Aorta (tissue), 5 donors: ENCODE measurements around the gene SAFB. TPM values are rescaled to one million over a fixed set of nuclear protein-coding genes. Genes with fewer than 3 reads are reported as not detected.

Experiments
- ATAC-seq: fragments of 200-7000 bp; cut with Tn5 transposase; one replicate; pipeline ENCODE4 v1.9.1; 2022; ENCODE audit warnings: moderate library complexity; ENCODE audit not compliant: low FRiP score
- DNase-seq, 2 donors: peaks; one replicate each; pipeline ENCODE4 v3.0.0-alpha.2; 2020
- H3K27ac ChIP-seq, 2 donors: one replicate each; pipeline ENCODE4 v1.5.1; 2013; ENCODE audit warnings: low read length in 2 of 2, mild to moderate bottlenecking in 2 of 2, moderate library complexity in 2 of 2, control low read depth in 1 of 2, inconsistent platforms in 1 of 2, low read depth in 1 of 2
- H3K27me3 ChIP-seq, 2 donors: one replicate each; pipeline ENCODE4 v1.6.1; 2013; ENCODE audit warnings: control low read depth in 1 of 2, low read length in 1 of 2, mild to moderate bottlenecking in 1 of 2, moderate library complexity in 1 of 2; ENCODE audit not compliant: insufficient read depth in 2 of 2, control insufficient read depth in 1 of 2
- H3K36me3 ChIP-seq, 2 donors: one replicate each; pipeline ENCODE4 v1.6.1; 2013; ENCODE audit warnings: control low read depth in 1 of 2, low read length in 1 of 2, mild to moderate bottlenecking in 1 of 2; ENCODE audit not compliant: insufficient read depth in 2 of 2, control insufficient read depth in 1 of 2
- H3K4me1 ChIP-seq, 2 donors: one replicate each; pipeline ENCODE4 v1.6.1; 2013; ENCODE audit warnings: low read length in 2 of 2, control low read depth in 1 of 2, mild to moderate bottlenecking in 1 of 2, moderate library complexity in 1 of 2; ENCODE audit not compliant: insufficient read depth in 2 of 2, control insufficient read depth in 1 of 2
- H3K4me3 ChIP-seq, 2 donors: one replicate each; pipeline ENCODE4 v1.5.1; 2013; ENCODE audit warnings: low read length in 2 of 2, control low read depth in 1 of 2, mild to moderate bottlenecking in 1 of 2
- H3K9me3 ChIP-seq: one replicate; pipeline ENCODE4 v1.6.1; 2013; ENCODE audit warnings: mild to moderate bottlenecking, low read length; ENCODE audit not compliant: control insufficient read depth
- WGBS, 2 donors: extraction: QIAGEN DNeasy Blood & Tissue Kit; methylation state at CpG; one replicate each; pipeline ENCODE4 v1.1.7; 2013; 5-methylcytosine and 5-hydroxymethylcytosine counted together
- intact Hi-C, 2 donors: fragments of 100-400 bp; cut with DNase I; formaldehyde crosslinking; loops; one replicate each; pipeline versions ENCODE4 v1.14.2 to v1.15.0; 2022
- polyA plus RNA-seq, 2 donors: library from polyadenylated mRNA; stranded (reverse); fragments of 200-250 nt; gene quantifications; one replicate each; pipeline ENCODE4 v1.2.3, GENCODE V29; 2013
- total RNA-seq, 2 donors: library from RNA; stranded (reverse); fragmentation: NEBNext Ultra II Directional; extraction: Animal tissue kit (Norgen Biotek cat#: 25700); gene quantifications; one replicate each; pipeline ENCODE4 v1.2.1, GENCODE V29; 2021
- donor health status: healthy with polysubstance abuse.
- donor health status: Bipolar disorder and iron deficiency.
- donor health status: DM: no; HTN: no; CAD: no.
- donor health status: DM: no; HTN: no; CAD: no.
- donor health status: DM: yes; HTN: yes; CAD: no.

The SAFB gene
- total and polyA plus RNA-seq, 4 donors = 32.7 to 100 (median 75.8) TPM

- Histone ChIP-seq H3K27me3 (no peaks in the 10 kb centered on the region), H3K4me3 (no peak overlapping the region), H3K36me3 (peaks cover 4 to 10% of the 10 kb centered on the region in 2 donors), H3K27ac (no peak overlapping the region), H3K9me3 (no peaks in the 10 kb centered on the region), H3K4me1 (no peaks in the 10 kb centered on the region)
- ATAC-seq = no peak
- DNase-seq = peak in 1 of 2 donors; percentile 24
- WGBS, 2 donors = 80 to 83% methylated on average over 11 of the region's 11 CpGs
- intact Hi-C loops = no loop called here
These were observed 46.3 kb downstream of the SAFB start for GRCh38 chr19:5669212-5669611.

GRCh38 chr19:5671600-5671999 is 48.7 kb downstream of the SAFB start:
- WGBS, 2 donors = 89 to 92% methylated on average over 7 of the region's 7 CpGs
- peaks cover 0 to 8% of the 10 kb centered on the region in 2 donors for H3K36me3 ChIP-seq
- intact Hi-C loops = no loop called here
- no peak overlapping the region for H3K4me3 ChIP-seq
- DNase-seq (no peak), ATAC-seq (no peak)
- H3K9me3 ChIP-seq = no peaks in the 10 kb centered on the region
- no peaks in the 10 kb centered on the region for H3K27me3 ChIP-seq
- H3K4me1 ChIP-seq = no peaks in the 10 kb centered on the region
- H3K27ac ChIP-seq = no peak overlapping the region

- Histone ChIP-seq H3K27me3 (no peaks in the 10 kb centered on the region), H3K36me3 (peaks cover 0 to 3% of the 10 kb centered on the region in 2 donors), H3K4me1 (no peaks in the 10 kb centered on the region), H3K4me3 (no peak overlapping the region), H3K27ac (no peak overlapping the region), H3K9me3 (no peaks in the 10 kb centered on the region)
- ATAC-seq = no peak
- DNase-seq = no peak
- intact Hi-C loops = no loop called here
- 80 to 83% methylated on average over 13 of the region's 13 CpGs for WGBS, 2 donors
These were observed 50.0 kb downstream of the SAFB start for GRCh38 chr19:5672708-5673459.

- H3K9me3 ChIP-seq = no peaks in the 10 kb centered on the region
- no peaks in the 10 kb centered on the region for H3K4me1 ChIP-seq
- H3K27ac ChIP-seq = no peak overlapping the region
- no peak overlapping the region for H3K4me3 ChIP-seq
- DNase-seq = no peak
- intact Hi-C loops = no loop called here
- H3K27me3 ChIP-seq = no peaks in the 10 kb centered on the region
- peaks cover 0 to 3% of the 10 kb centered on the region in 2 donors for H3K36me3 ChIP-seq
- ATAC-seq = no peak
- 100% methylated on average over 1 of the region's 1 CpG for WGBS, 2 donors
These were observed 50.9 kb downstream of the SAFB start for GRCh38 chr19:5673752-5674151.

- Histone ChIP-seq H3K4me3 (no peak overlapping the region), H3K36me3 (no peaks in the 10 kb centered on the region)
- WGBS, 2 donors = 83 to 89% methylated on average over 5 of the region's 5 CpGs
These were observed 51.8 kb downstream of the SAFB start for GRCh38 chr19:5674714-5675113.

GRCh38 chr19:5676105-5676771 is 53.4 kb downstream of the SAFB start:
- 76 to 83% methylated on average over 15 to 17 of the region's 17 CpGs for WGBS, 2 donors
- no peak for DNase-seq
- intact Hi-C loops = no loop called here
- Histone ChIP-seq H3K27me3 (no peaks in the 10 kb centered on the region), H3K36me3 (no peaks in the 10 kb centered on the region), H3K27ac (no peak overlapping the region), H3K9me3 (no peaks in the 10 kb centered on the region), H3K4me3 (no peak overlapping the region), H3K4me1 (no peaks in the 10 kb centered on the region)
- no peak for ATAC-seq

More at GRCh38 chr19:5674714-5675113, 51.8 kb downstream of the SAFB start:
- intact Hi-C loops = no loop called here
- ATAC-seq (no peak), DNase-seq (no peak)
- H3K27ac ChIP-seq = no peak overlapping the region
- no peaks in the 10 kb centered on the region for H3K27me3 ChIP-seq
- H3K4me1 ChIP-seq = no peaks in the 10 kb centered on the region
- no peaks in the 10 kb centered on the region for H3K9me3 ChIP-seq

- no peak overlapping the region for H3K27ac ChIP-seq
- no peaks in the 10 kb centered on the region for H3K27me3 ChIP-seq
- ATAC-seq = no peak
- H3K36me3 ChIP-seq = no peaks in the 10 kb centered on the region
- H3K4me3 ChIP-seq = no peak overlapping the region
- DNase-seq = no peak
- intact Hi-C loops = no loop called here
- H3K4me1 ChIP-seq = no peaks in the 10 kb centered on the region
- 74 to 77% methylated on average over 13 of the region's 13 CpGs for WGBS, 2 donors
- H3K9me3 ChIP-seq = no peaks in the 10 kb centered on the region
These were observed 53.9 kb downstream of the SAFB start for GRCh38 chr19:5676772-5677105.

GRCh38 chr19:5677136-5677535 is 54.3 kb downstream of the SAFB start:
- ATAC-seq (no peak), DNase-seq (no peak)
- Histone ChIP-seq H3K36me3 (no peaks in the 10 kb centered on the region), H3K27me3 (no peaks in the 10 kb centered on the region), H3K4me3 (no peak overlapping the region), H3K27ac (no peak overlapping the region), H3K9me3 (no peaks in the 10 kb centered on the region), H3K4me1 (no peaks in the 10 kb centered on the region)
- WGBS, 2 donors = 89 to 94% methylated on average over 10 of the region's 10 CpGs
- intact Hi-C loops = no loop called here

GRCh38 chr19:5677580-5677979 is 54.7 kb downstream of the SAFB start:
- no peak overlapping the region for H3K4me3 ChIP-seq
- DNase-seq (no peak), ATAC-seq (no peak)
- no peaks in the 10 kb centered on the region for H3K4me1 ChIP-seq
- no peaks in the 10 kb centered on the region for H3K9me3 ChIP-seq
- WGBS, 2 donors = 86 to 87% methylated on average over 9 of the region's 9 CpGs
- no peaks in the 10 kb centered on the region for H3K27me3 ChIP-seq
- H3K36me3 ChIP-seq = no peaks in the 10 kb centered on the region
- no peak overlapping the region for H3K27ac ChIP-seq
- intact Hi-C loops = no loop called here
